ENCODE data around the gene POU2F3. TPM values are rescaled to one million over a fixed set of nuclear protein-coding genes. Genes with fewer than 3 reads are reported as not detected.

The POU2F3 gene
- total RNA-seq, 1 experiment from 2014 or later: not detected

GRCh38 chr11:120203626-120204025, 36.3 kb upstream of the POU2F3 start:
- Histone ChIP-seq H3K36me3 (replicated peaks; ENCODE audit: control insufficient read depth, insufficient read depth, low read length) (no peaks in the 10 kb centered on the region), H3K27me3 (ENCODE audit: control insufficient read depth, insufficient read depth, low read length) (peaks cover 48% of the 10 kb centered on the region), H3K4me3 (ENCODE audit: insufficient read depth, low read depth, low read length) (no peak overlapping the region)
- DNase-seq: no peak

DNA sequence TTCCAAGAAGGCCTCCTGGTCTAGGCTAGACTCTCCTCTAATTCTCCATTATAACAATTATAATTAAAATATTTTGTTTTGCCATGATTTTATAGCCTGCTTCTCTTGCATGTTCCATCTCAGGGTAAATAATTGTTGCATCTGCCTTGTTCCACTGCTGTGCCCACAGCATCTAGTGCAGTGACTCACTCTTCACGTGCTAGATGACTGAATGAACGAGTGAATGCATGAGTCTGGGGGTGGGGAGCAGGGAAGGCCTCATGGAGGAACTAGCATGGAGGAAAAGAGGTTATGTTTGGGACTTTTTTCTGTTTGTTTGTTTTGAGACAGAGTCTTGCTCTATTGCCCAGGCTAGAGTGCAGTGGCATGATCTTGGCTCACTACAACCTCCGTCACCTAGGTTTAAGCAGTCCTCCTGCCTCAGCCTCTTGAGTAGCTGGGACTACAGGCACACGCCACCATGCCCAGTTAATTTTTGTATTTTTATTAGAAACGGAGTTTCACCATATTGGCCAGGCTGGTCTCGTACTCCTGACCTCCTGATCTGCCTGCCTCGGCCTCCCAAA, 34.3 kb upstream of the POU2F3 start:
- H3K27me3 ChIP-seq (ENCODE audit: control insufficient read depth, insufficient read depth, low read length): peaks cover 49% of the 10 kb centered on the region
- DNase-seq: no peak

GRCh38 chr11:120207512-120207911, 32.4 kb upstream of the POU2F3 start:
- Histone ChIP-seq H3K36me3 (replicated peaks; ENCODE audit: control insufficient read depth, insufficient read depth, low read length) (no peaks in the 10 kb centered on the region), H3K4me3 (ENCODE audit: insufficient read depth, low read depth, low read length) (no peak overlapping the region), H3K27me3 (ENCODE audit: control insufficient read depth, insufficient read depth, low read length) (peaks cover 55% of the 10 kb centered on the region)
- DNase-seq: no peak

More for the DNA sequence above, 34.3 kb upstream of the POU2F3 start:
- Histone ChIP-seq H3K36me3 (replicated peaks; ENCODE audit: control insufficient read depth, insufficient read depth, low read length) (no peaks in the 10 kb centered on the region), H3K4me3 (ENCODE audit: insufficient read depth, low read depth, low read length) (no peak overlapping the region)

GRCh38 chr11:120208001-120208441, 31.9 kb upstream of the POU2F3 start:
- Histone ChIP-seq H3K4me3 (ENCODE audit: insufficient read depth, low read depth, low read length) (no peak overlapping the region), H3K36me3 (replicated peaks; ENCODE audit: control insufficient read depth, insufficient read depth, low read length) (no peaks in the 10 kb centered on the region), H3K27me3 (ENCODE audit: control insufficient read depth, insufficient read depth, low read length) (peaks cover 60% of the 10 kb centered on the region)
- no peak for DNase-seq

GRCh38 chr11:120208777-120209176, 31.2 kb upstream of the POU2F3 start:
- peaks cover 67% of the 10 kb centered on the region for H3K27me3 ChIP-seq (ENCODE audit: control insufficient read depth, insufficient read depth, low read length)
- H3K36me3 ChIP-seq (replicated peaks; ENCODE audit: control insufficient read depth, insufficient read depth, low read length): no peaks in the 10 kb centered on the region
- no peak overlapping the region for H3K4me3 ChIP-seq (ENCODE audit: insufficient read depth, low read depth, low read length)
- no peak for DNase-seq

GRCh38 chr11:120209746-120210625, 30.0 kb upstream of the POU2F3 start:
- H3K27me3 ChIP-seq (ENCODE audit: control insufficient read depth, insufficient read depth, low read length): peaks cover 73% of the 10 kb centered on the region

GRCh38 chr11:120210626-120211521, 29.1 kb upstream of the POU2F3 start, which contains the start of gene OAF:
OAF (plus strand) TSS chr11:120211032; CDS start chr11:120211280, 248 bp downstream.
- Histone ChIP-seq H3K27me3 (ENCODE audit: control insufficient read depth, insufficient read depth, low read length) (peaks cover 80% of the 10 kb centered on the region), H3K36me3 (replicated peaks; ENCODE audit: control insufficient read depth, insufficient read depth, low read length) (no peaks in the 10 kb centered on the region), H3K4me3 (ENCODE audit: insufficient read depth, low read depth, low read length) (peak within 1 kb of the TSS; percentile 53)
- DNase-seq: peak; percentile 96

More at GRCh38 chr11:120209746-120210625, 30.0 kb upstream of the POU2F3 start:
- DNase-seq: no peak
- Histone ChIP-seq H3K36me3 (replicated peaks; ENCODE audit: control insufficient read depth, insufficient read depth, low read length) (no peaks in the 10 kb centered on the region), H3K4me3 (ENCODE audit: insufficient read depth, low read depth, low read length) (peak overlapping the region; percentile 53)

DNA sequence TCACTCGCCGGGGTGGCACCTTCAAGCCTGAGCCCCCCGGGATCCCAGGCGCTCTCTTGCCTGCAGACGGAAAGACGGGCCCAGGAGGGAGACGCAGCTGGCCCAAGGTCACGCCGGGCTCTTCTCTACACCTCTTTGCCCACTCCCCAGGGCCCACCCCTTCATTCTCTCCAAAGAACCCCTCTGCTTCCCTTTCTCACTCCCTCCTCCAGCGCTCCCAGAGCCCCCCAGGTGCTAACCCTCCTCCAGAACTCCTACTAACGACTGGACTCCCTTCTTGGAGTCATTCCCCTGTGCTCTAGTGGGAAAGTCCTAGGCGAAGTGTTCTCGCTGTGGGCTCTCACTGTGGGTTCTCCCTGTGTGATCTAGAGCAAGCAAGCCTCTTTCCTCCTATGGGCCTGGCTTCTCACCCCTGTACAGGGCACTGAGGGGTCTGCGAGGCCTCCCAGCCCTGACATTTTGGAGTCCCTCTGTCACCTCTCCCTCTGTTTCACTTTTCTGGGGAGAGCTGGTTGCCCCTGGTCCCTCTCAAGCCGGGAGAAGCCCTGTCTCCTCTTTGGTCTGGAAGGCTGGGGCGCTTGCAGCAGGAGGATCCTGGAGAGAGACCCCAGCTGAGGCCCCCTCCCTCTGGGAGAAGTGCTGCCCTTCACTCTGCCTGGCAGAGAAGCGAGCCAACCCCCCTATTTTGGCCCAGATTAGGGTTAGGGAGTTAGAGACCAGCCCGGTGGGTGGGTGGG, 28.2 kb upstream of the POU2F3 start:
- H3K27me3 ChIP-seq (ENCODE audit: control insufficient read depth, insufficient read depth, low read length): peaks cover 76% of the 10 kb centered on the region
- no peaks in the 10 kb centered on the region for H3K36me3 ChIP-seq (replicated peaks; ENCODE audit: control insufficient read depth, insufficient read depth, low read length)
- DNase-seq: no peak
- H3K4me3 ChIP-seq (ENCODE audit: insufficient read depth, low read depth, low read length): peak overlapping the region; percentile 53

DNA sequence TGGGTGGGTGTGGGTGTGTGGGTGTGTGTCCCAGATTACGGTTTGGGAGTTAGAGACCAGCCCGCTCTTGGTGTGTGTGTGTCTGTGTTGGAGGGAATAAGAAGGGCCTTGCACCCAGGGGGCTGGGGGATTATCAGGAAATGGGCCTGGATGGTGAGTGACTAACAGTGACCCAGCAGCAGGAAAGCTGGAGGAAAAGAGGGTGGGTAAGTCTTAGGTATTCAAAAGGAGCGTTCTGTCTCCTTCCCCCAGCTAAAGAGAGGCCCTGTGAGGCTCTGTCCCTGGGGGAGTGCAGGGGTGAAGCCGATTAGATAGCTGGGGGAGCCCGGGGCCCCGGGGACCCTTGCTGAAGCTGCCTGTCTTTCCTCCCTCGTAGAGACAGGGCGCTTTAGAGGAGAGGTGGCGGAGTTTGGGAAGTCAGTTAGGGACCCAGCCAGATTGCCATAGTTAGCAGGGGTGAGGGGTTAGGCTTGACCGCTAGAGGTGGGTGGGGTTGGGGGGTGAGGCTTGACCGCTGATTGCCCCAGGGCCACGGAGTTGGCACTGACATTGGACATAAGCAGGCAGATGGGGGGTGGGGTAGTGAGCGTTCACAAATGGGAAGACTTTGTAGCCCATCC, 27.6 kb upstream of the POU2F3 start:
- no peaks in the 10 kb centered on the region for H3K36me3 ChIP-seq (replicated peaks; ENCODE audit: control insufficient read depth, insufficient read depth, low read length)
- H3K27me3 ChIP-seq (ENCODE audit: control insufficient read depth, insufficient read depth, low read length): peaks cover 73% of the 10 kb centered on the region
- no peak overlapping the region for H3K4me3 ChIP-seq (ENCODE audit: insufficient read depth, low read depth, low read length)
- no peak for DNase-seq

GRCh38 chr11:120212926-120213325, 27.0 kb upstream of the POU2F3 start:
- no peaks in the 10 kb centered on the region for H3K36me3 ChIP-seq (replicated peaks; ENCODE audit: control insufficient read depth, insufficient read depth, low read length)
- no peak overlapping the region for H3K4me3 ChIP-seq (ENCODE audit: insufficient read depth, low read depth, low read length)
- DNase-seq: no peak
- peaks cover 71% of the 10 kb centered on the region for H3K27me3 ChIP-seq (ENCODE audit: control insufficient read depth, insufficient read depth, low read length)

DNA sequence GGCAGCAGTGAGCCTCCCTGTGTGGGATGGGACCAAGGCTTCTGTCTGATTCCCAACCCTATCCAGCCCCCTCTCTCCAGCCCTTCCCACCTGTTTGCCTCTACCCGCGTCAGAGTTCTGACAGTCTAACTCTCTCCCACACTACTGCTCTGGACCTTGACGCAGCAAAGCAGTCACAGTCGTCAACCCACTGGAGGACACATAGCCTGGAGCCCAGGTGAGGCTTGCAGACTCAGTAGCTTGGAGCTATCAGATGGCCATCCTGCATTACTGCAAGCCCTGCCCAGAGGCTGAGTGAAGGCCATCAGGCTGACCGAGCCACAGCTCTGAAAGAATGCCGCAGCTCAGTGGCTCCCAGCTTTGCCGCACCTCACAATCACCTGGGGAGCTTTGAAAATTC, 25.4 kb upstream of the POU2F3 start:
- Histone ChIP-seq H3K27me3 (ENCODE audit: control insufficient read depth, insufficient read depth, low read length) (peaks cover 61% of the 10 kb centered on the region), H3K4me3 (ENCODE audit: insufficient read depth, low read depth, low read length) (no peak overlapping the region), H3K36me3 (replicated peaks; ENCODE audit: control insufficient read depth, insufficient read depth, low read length) (no peaks in the 10 kb centered on the region)
- no peak for DNase-seq

DNA sequence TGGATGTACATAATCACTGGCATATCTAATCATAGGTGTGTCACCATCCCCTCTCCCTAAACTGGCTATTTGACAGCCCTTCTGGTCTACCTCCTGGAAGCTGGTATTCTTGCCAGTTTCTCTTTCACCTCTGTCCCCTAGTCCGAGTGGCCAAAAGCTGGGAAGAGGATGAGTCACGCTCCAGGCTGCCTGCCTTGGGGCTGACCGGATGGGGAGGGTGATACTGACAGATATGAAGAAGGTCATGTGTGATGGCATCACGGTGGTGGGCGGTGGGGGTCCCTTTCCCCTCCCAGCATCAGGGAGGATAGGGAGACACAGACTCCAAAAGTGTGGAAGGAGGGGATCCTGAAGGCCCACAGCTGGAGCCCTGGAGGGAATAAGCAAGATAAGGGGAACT, 24.3 kb upstream of the POU2F3 start:
- DNase-seq: no peak
- peaks cover 59% of the 10 kb centered on the region for H3K27me3 ChIP-seq (ENCODE audit: control insufficient read depth, insufficient read depth, low read length)
- no peak overlapping the region for H3K4me3 ChIP-seq (ENCODE audit: insufficient read depth, low read depth, low read length)
- H3K36me3 ChIP-seq (replicated peaks; ENCODE audit: control insufficient read depth, insufficient read depth, low read length): no peaks in the 10 kb centered on the region

GRCh38 chr11:120216426-120217102, 23.4 kb upstream of the POU2F3 start:
- no peak for DNase-seq
- Histone ChIP-seq H3K4me3 (ENCODE audit: insufficient read depth, low read depth, low read length) (no peak overlapping the region), H3K36me3 (replicated peaks; ENCODE audit: control insufficient read depth, insufficient read depth, low read length) (no peaks in the 10 kb centered on the region), H3K27me3 (ENCODE audit: control insufficient read depth, insufficient read depth, low read length) (peaks cover 55% of the 10 kb centered on the region)
